Jurkat, Clone E6-1 (cell line): ENCODE results near the gene BMI1.

Experiments
- DNase-seq: peaks from one replicate; pipeline ENCODE4 v3.0.0-alpha.2; 2011; ENCODE audit warnings: low read depth, low spot score
- H3K4me3 ChIP-seq: 2 replicates; pipeline ENCODE4 v1.5.1; 2011; ENCODE audit warnings: mild to moderate bottlenecking, low read length, control low read depth, moderate library complexity

Gene BMI1

DNA sequence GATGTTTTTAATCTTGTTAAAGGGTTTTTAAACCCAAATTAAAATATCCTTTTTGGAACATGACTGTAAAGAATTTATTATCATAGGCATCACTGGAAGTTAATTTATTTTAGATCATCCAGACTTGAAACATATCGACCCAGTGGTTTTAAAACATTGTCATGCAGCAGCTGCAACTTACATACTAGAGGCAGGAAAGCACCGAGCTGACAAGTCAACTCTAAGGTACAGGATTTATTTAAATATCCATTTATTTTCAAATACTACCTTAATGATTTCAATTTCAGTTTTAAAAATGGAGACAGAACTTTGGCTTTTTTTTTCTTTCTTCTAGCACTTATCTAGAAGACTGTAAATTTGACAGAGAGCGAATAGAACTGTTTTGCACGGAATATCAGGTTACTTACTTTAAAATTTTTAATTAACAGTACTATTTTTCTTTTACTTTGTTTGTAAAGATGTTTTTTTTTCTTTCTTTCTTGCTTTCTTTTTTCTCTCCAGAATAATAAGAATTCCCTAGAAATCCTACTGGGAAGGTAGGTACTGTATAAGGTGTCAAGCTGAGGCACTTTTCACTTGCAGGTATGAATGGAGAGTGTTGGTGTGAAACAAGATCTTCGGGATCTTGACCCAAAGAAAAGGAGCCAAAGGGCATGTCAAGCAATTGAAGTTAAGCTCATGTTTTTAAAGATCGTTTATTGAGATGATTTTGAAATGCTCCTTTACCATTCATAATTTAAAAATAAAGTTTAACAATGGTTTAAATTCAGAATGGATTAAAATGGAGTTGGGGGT, 2.9 kb upstream of the BMI1 start:
- no peak overlapping the region for H3K4me3 ChIP-seq

DNA sequence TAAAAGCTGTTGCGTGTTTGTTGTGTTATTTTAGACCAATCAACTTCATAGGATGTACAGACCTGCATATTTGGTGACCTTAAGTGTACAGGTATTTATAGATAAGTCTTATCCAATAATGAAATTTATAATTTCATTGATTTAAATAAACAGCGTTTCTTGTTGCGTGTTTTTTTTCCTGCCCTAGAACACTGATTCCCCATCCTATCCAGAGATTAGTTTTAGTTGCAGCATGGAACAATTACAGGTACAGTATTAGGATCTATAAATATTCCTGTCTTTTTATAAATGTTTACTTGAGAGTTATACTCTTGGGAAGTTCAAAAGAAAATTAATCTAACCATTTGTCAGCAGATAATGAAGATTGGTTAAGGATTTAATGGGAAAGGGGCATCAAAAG, 2.1 kb upstream of the BMI1 start:
- no peak overlapping the region for H3K4me3 ChIP-seq
- DNase-seq, result no peak

More for the DNA sequence above, 2.9 kb upstream of the BMI1 start:
- no peak for DNase-seq

DNA sequence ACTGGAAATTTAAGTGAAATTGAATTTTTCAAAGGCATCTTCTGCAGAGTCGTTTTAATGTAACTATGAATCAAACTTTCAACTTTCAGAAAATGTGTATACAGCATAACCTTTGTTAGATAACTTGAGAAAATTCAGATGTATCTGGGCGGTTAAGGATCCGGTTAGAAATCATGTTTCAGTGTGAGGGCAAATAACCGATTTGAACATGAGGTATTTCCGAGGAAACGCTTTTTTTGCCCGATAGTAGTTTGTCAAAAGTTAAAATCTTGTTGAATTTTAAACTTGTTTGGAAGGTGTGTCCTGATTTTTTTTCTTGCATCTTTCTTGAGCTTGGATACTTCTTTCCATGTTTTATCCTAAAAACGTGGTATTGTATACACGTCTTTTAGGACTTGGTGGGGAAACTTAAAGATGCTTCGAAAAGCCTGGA, 1.3 kb upstream of the BMI1 start:
- no peak overlapping the region for H3K4me3 ChIP-seq
- DNase-seq, result no peak

DNA sequence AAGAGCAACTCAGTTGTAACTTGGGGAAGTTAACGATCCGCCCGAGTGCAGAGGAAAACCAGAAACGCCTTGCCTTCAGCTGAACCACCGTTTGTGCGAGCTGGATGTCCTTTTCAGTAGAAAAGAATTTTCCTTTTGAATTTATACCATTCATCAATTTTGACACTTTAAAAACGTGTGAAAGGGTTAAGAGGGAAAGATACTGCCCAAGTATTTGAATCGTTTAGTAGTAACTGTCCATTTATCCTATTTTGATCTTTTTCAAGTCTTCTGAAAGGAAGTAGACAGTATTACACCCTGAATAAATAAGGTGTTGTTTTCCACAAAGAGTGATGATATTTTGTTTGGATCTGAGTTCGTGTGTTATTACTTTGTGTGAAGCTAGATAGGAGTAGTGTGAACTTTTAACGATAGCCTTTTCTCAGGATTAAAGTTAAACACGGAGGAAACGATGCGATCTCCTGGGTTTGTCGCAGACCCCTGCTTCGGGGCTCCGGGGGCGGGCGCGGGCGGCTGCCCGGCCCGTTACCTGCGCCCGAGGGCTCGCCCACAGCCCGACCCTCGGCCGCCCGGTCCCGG, 830 bp upstream of the BMI1 start:
- DNase-seq, result no peak
- H3K4me3 ChIP-seq, result peak overlapping the region; percentile 42

DNA sequence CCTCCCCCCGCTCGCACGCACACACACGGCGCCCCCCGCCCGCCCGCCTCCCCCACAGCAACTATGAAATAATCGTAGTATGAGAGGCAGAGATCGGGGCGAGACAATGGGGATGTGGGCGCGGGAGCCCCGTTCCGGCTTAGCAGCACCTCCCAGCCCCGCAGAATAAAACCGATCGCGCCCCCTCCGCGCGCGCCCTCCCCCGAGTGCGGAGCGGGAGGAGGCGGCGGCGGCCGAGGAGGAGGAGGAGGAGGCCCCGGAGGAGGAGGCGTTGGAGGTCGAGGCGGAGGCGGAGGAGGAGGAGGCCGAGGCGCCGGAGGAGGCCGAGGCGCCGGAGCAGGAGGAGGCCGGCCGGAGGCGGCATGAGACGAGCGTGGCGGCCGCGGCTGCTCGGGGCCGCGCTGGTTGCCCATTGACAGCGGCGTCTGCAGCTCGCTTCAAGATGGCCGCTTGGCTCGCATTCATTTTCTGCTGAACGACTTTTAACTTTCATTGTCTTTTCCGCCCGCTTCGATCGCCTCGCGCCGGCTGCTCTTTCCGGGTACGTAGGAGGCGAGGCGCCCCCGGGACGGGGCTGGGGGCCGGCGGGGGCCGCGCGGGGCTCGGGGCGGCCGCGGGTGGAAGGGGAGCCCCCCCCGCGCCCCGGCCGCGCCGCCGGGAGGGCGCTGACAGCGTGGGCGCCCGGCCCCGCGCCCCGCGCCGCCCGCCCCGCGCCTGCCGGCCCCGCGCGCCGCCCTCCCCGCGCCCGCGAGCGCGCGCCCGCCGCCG, 441 bp downstream of the BMI1 start:
- DNase-seq, result no peak

DNA sequence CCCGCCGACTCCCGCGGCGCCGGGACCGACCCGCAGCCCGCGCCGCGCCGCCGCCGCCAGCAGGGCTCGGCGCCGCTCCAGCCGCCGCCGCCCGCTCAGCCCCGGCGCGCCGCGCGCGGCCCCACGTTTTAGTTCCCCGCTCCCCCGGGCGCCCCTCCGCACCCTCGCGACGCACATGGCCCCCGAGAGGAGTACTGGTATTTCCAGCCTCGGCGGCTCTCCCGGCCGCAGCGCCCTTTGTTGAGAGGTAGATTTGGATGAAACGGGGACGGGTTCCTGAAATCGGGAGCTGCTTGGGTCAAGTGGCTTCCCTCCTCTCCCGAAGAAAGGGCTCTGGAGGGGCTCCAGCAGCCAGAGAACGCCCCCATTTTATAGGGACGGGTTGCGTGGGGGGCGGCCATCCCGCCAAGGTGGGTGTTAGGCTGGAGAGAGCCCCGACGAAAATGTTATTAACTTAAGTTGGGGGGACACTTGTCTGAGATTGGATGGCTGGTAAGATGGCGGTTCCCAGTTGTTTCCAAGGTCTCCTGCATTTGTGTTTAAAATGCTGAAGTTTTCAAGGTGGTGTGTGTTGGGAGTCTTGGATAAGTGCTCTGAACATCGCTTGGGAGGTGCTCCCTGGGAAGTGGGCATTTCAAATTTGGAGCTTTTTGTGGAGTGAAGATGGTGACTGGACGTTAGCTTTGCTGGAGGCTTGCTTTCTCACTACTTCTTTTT, 1.2 kb downstream of the BMI1 start:
- DNase-seq, result no peak
- peak overlapping the region; percentile 66 for H3K4me3 ChIP-seq

More for the DNA sequence above, 441 bp downstream of the BMI1 start:
- peak overlapping the region; percentile 65 for H3K4me3 ChIP-seq

DNA sequence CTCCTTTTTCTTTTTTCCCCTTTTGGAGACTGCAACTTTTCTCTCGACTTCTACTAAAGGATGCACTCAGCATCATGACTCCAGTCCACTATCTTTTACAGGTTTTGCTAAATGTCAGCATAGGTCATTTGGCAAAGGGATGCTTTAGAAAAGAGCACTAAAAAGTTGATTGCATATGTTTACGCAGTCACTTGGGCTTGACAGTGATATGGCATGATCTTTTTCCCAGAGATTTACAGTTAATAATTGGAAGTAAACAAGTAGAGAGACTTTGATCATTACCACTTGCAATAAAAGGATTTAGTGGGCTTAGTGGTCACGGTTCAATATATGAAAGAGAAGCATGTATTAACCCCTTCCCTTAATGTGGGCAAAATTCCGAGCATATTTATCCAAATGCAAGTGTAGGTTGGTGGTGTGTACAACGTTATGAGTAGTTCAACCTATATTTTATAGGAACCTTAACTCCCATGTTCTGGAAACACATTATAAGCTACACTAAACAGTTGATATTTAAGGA, 1.8 kb downstream of the BMI1 start:
- peak overlapping the region; percentile 66 for H3K4me3 ChIP-seq
- no peak for DNase-seq

DNA sequence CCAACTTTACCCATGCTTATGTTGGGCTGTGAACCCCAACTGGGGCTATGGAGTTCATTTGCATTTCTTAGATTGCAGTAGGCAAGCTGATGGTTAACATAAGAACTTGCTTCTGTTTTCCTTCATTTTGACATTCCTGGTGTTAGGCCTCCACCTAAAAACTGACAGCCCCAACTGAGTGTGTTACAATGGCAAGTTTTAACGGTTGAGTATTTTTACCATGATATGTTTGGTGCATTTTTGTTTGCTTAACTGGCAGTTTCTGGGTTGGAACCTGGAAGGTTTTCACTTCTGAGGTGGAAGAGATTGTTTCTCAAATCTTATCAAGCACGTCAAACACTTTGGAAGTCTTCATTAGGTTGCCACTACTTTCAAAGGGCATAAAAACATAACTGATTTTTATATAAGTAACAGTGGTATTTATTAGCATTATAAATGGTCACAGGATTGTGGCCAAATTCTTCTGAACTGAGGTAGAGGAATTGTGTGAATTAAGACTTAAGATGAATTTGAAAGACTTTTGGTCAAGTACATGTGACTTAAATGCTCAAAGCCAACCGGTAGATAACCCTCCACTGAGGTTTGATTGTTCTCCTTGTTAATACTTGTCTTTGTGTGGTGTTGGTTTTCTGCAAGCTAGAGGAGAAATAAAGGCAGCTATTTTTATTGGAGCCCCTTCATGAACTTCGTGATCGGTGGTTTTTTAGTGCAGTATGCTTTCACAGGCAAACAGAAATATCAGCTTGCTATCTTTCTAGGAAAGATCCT, 2.8 kb downstream of the BMI1 start:
- H3K4me3 ChIP-seq, result no peak overlapping the region
- DNase-seq, result no peak

DNA sequence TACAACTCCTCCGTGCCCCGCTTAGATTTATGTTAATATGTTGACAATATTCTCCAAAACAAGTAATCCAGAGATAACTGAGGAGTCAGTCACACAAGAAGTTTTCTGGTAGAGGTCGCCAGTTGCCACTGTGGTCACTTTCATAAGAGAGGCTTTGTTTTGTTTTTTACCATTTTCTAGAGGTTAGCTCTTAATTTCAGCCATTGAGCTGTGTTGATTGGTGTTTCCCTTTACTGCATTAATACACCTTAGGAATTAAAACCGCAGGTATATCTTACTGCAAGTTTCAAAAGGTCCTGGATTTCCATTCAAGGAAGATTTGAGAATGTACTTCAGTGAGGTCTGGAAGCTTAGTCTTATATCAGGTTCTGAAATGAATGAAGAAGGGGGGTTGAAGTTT, 3.5 kb downstream of the BMI1 start:
- peak overlapping the region; percentile 55 for H3K4me3 ChIP-seq
- no peak for DNase-seq

DNA sequence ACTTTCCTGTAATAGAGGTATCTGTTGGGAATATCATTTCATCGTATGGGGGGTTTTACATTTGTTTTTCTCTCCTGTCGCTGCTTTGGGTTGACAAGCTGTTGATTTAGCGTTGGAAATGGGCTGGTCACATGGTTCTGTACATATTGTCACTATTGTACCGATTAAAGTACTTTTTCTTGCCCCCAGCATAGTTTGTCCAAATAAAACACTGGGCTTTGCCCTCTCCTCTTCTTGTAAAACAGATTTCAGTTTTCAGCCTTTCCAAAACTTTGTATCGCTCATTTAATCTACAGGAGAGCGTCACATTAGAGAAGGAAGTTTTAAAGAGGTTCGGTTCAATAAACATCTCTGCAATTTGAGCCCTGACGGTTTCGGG, 4.0 kb downstream of the BMI1 start:
- DNase-seq, result no peak
- H3K4me3 ChIP-seq, result peak overlapping the region; percentile 55

DNA sequence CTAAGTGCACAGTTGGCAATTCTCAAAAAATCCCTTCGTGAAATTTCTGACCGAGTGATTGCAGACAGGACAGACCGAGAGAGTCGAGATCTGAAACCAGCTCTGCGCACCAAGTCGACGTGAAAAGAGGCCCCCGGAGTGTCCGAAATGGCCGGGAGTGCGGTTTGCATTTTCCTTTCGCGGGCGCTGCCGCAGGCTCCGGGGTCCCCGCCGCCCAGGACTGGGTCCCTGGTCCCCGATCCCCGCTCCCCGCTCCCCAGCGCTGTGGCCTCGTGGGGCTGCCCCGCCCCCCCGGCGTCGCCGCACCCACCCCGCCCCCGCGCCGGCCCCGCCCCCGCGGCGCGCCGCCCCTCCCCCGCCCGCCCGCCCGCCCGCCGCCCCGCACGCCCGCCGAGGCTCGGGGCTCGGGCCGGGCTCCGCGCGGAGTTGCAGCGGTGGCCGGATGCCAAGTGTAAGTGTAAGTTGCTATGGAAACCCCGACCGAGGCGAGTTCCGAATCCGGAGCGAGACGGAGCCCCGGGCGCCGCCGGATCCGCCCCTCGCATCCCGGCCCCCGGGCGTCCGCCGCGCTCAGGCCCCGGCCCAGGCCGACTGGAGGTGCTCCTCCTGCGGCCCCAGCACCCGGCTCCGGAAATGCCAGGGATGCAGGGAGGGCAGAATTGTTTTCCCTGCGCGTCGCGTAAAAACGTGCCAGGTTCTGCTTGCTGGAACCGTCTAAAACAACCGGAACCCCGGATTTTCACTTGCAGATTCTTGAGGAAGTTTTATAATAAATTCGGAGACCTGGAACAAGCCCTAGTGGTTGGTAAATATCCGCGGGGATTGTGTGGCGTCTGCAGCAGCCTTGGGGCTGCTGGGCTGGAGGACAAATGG, 4.6 kb downstream of the BMI1 start:
- DNase-seq, result no peak
- peak overlapping the region; percentile 55 for H3K4me3 ChIP-seq

DNA sequence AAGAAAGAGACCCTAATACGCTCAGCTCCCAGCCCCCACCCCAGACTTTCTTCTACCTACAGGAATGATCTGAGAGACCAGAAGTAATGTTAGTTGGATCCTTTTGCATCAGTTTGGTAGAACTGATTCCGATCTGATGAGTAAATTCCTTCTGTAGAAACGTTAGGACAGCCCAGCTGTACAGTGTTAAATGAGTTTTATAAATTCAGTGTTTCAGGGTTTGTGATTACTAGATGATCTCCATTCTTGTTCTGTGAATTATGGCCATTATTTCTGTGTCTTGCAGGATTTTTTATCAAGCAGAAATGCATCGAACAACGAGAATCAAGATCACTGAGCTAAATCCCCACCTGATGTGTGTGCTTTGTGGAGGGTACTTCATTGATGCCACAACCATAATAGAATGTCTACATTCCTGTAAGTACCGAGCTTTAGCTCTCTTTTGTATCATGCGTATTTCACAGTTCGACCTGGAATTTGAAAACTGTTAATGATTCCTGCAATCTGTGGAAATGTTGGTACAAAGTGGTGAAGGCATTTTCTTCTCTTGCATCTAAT, 5.3 kb downstream of the BMI1 start:
- no peak for DNase-seq
- peak overlapping the region; percentile 32 for H3K4me3 ChIP-seq

DNA sequence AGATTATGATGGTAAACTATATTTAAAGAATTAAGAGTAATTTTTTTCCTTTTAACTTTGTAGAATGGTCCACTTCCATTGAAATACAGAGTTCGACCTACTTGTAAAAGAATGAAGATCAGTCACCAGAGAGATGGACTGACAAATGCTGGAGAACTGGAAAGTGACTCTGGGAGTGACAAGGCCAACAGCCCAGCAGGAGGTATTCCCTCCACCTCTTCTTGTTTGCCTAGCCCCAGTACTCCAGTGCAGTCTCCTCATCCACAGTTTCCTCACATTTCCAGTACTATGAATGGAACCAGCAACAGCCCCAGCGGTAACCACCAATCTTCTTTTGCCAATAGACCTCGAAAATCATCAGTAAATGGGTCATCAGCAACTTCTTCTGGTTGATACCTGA, 8.3 kb downstream of the BMI1 start:
- no peak overlapping the region for H3K4me3 ChIP-seq
- no peak for DNase-seq

DNA sequence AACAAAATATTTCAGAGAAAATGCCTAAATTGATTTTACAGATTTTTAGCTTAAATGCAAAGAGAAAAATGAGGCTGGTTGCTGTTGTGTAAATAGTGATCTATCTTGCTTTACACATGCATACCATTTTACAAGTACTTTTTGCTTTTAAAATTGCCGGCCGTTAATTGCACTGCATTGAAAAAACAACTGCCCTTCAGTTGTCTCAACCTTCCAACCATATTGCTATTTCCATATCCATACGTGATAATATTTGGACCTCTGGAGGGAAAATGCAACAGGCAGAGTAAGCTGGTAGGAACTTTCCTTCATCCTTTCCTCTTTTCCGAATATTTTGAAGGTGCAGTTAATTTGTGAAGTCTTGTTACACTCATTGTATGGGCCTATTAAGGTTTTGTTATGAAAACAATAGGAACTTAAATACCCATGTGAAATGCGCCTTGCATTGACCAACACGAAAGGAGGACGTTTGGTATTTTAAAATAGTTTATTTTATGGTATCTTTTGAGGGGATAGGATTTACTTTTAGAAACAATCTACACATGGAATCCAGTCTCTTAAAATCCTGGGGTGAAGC, 11.3 kb downstream of the BMI1 start:
- DNase-seq, result no peak
- no peak overlapping the region for H3K4me3 ChIP-seq

DNA sequence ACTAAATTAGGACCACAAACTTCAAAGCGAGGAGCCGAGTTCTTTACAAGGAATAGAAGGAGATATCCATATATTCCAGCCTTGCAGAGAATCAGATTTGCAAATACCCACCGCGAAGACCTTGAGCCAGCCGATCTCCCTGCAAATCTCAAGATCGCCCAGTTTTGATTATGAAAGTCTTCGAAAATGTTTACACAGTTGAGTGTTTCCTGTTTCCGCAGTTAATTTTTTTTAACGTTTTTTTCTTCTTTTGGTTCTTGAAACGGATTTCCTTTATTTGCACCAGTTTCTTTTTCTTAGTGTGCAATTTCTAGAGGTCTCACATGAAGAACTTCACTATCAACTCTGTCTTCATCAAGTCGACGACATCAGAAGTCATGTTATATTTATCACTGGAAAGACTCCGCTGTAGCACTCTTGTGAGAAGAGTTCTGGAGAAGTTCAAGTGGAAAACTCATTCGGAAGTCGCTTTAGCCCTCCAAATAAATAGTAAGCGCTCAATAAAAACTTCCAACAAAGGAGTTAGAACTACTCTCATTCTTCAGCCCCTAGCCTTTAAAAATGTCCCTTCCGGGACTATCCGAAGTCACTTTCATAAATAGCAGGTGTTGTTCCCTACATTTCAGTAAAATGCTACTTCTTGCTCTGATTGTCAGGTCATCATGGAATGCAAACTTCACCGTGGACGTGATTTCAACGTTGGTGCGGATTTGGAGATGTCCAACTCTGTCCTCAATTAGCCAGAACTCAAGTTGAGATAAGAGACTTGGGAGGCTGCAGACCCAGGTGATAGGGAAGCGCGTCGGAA, 12.5 kb downstream of the BMI1 start:
- H3K4me3 ChIP-seq, result peak overlapping the region; percentile 37
- DNase-seq, result peak; percentile 47

DNA sequence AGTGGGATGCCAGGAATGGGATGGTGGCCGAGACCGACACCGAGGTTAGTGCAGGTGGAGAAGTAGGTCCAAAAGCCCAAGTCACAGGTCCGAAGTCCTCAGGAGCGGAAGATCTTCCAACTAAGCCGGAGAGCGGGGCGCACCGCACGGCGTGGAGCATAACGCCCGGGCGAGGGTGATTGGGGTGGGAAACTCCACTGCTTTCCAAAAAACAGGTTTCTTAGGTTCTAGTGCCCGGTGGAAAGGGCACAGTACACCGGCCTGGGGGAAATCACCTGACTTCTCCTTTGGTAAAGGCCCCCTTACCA, 13.0 kb downstream of the BMI1 start:
- H3K4me3 ChIP-seq, result no peak overlapping the region
- DNase-seq, result no peak
